Heart right ventricle (tissue), 16 donors: ENCODE results near the gene COX17. TPM values are rescaled to one million over a fixed set of nuclear protein-coding genes. Genes with fewer than 3 reads are reported as not detected.
"Not testable (repeated sequence)": the region's sequence is repeated elsewhere in the genome, so short reads cannot be mapped to it uniquely, and the experiment has no call there.

Source experiments
- ATAC-seq, 8 donors: fragments of 200-7000 bp; cut with Tn5 transposase; one replicate each; pipeline ENCODE4 v1.9.1; 2020; ENCODE audit warnings: mild to moderate bottlenecking in 8 of 8, moderate library complexity in 8 of 8, moderate number of reproducible peaks in 1 of 8
- DNase-seq, 2 donors: peaks; one replicate each; pipeline ENCODE4 v3.0.0-alpha.2; 2020
- H3K27ac ChIP-seq, 10 donors: fragments of 200-600 bp; sonication (generic) in 2 of 10; one replicate each; pipeline versions ENCODE4 v1.5.0 to v1.8.0; 2020 to 2022; ENCODE audit warnings: mild to moderate bottlenecking in 3 of 10
- H3K27me3 ChIP-seq, 7 donors: fragments of 200-600 bp; one replicate each; pipeline ENCODE4 v1.8.0; 2021 to 2022; ENCODE audit warnings: mild to moderate bottlenecking in 2 of 7
- H3K36me3 ChIP-seq, 9 donors: fragments of 200-600 bp; sonication (generic) in 1 of 9; one replicate each; pipeline versions ENCODE4 v1.5.0 to v1.8.0; 2020 to 2022; ENCODE audit warnings: mild to moderate bottlenecking in 2 of 9
- H3K4me1 ChIP-seq, 9 donors: fragments of 200-600 bp; sonication (generic) in 1 of 9; one replicate each; pipeline versions ENCODE4 v1.5.0 to v1.8.0; 2020 to 2022; ENCODE audit warnings: mild to moderate bottlenecking in 4 of 9
- H3K4me3 ChIP-seq, 10 donors: fragments of 200-600 bp; sonication (generic) in 2 of 10; one replicate each; pipeline versions ENCODE4 v1.5.0 to v1.8.0; 2020 to 2022; ENCODE audit warnings: mild to moderate bottlenecking in 7 of 10, moderate library complexity in 2 of 10
- H3K9me3 ChIP-seq, 11 donors: fragments of 200-600 bp in 10 of 11; sonication (generic) in 2 of 11; one replicate each; pipeline versions ENCODE4 v1.5.0 to v1.8.0; 2013 to 2022; ENCODE audit warnings: mild to moderate bottlenecking in 2 of 11, control low read depth in 1 of 11, moderate library complexity in 1 of 11
- WGBS, 2 donors: extraction: QIAGEN DNeasy Blood & Tissue Kit; methylation state at CpG; one replicate each; pipeline ENCODE4 v1.1.7; 2013; ENCODE audit warnings: inconsistent platforms in 1 of 2; 5-methylcytosine and 5-hydroxymethylcytosine counted together
- intact Hi-C, 10 donors: fragments of 100-400 bp; cut with DNase I; formaldehyde crosslinking; loops; one replicate each; pipeline versions ENCODE4 v1.11.1 to v1.14.2; 2022
- polyA plus RNA-seq, 2 donors: library from polyadenylated mRNA; stranded (reverse); fragments of 200-250 nt; gene quantifications; one replicate each; pipeline ENCODE4 v1.2.3, GENCODE V29; 2013
- total RNA-seq, 10 donors: library from RNA; stranded (reverse); fragmentation: NEBNext Ultra II Directional in 3 of 10; extraction: Animal tissue kit (Norgen Biotek cat#: 25700) in 3 of 10; gene quantifications; one replicate each; pipeline versions ENCODE4 v1.2.1 to v1.2.4, GENCODE V29; 2021 to 2023
- TF ChIP-seq, protein P1 (sequence below), 9 donors: fragments of 200-600 bp; sonication (generic) in 2 of 9; IDR thresholded peaks; one replicate each; pipeline versions ENCODE4 v1.5.0 to v1.8.0; 2021 to 2022; ENCODE audit warnings: antibody characterized with exemption in 9 of 9, mild to moderate bottlenecking in 5 of 9, moderate library complexity in 1 of 9
- donor health status: Arrhythmogenic right ventricular cardiomyopathy.
- donor health status: ischemic (EF 13 %, LVEDD 7.1; RV severe dilation, severe dysfunction).
- donor health status: healthy with polysubstance abuse.
- donor health status: DM: no; HTN: yes; CAD: no.
- donor health status: DM: no; HTN: no; CAD: no.
- donor health status: ischemic (EF 25% LVEDD 6.9; RV normal size, moderate dysfunction).
- donor health status: ischemic (EF 25% LVEDD 5.7; RV mildly dilated, moderate dysfunction).
- donor health status: healthy.
- donor health status: DM: yes; HTN: yes; CAD: no.
- donor health status: Ischemic cardiomyopathy.
- donor health status: ischemic (EF 35%, LVEDD 5.7; RV mildly dilated, moderate dysfunction).
- donor health status: nonischemic (EF 11% LVEDD 7.7; RV severe dilation, severe dysfunction).
- donor health status: DM: yes; HTN: yes; CAD: no.
- donor health status: PGD.
- donor health status: ischemic (EF 29% LVEDD 5.4; RV normal size, mild dysfunction).
- donor health status: nonischemic (EF 23%, LVEDD 6.1; RV moderate dilation, normal function).

COX17 gene
- total and polyA plus RNA-seq, 12 donors: 76.2 to 733 (median 110) TPM

DNA sequence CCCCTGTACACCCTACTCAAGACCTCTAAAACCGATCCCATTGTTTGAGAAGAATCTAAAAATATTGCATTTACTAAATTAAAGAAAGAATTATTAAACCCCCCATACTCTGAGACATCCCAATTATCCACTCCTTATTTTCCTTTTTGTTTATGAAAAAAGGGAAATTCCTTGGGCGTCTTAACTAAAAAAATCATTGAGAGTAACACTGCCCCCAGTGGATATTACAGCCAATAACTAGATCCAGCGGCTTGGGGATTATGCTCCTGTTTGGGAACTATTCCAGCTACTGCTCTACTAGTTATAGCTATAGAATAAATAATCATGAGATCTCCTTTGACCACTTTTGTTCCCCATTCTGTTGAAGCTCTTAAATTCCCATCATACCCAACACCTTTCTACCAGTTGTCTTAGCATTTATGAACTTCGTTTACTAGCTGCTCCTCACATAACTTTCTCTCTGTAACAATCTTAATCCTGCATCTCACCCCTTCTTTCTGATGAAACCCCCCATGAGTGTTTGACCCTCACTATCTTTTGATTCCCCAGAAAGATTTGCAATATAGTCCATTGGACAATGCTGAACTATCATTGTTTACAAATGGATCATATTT, 12.9 kb upstream of the COX17 start:
- TF ChIP-seq, protein P1, sequence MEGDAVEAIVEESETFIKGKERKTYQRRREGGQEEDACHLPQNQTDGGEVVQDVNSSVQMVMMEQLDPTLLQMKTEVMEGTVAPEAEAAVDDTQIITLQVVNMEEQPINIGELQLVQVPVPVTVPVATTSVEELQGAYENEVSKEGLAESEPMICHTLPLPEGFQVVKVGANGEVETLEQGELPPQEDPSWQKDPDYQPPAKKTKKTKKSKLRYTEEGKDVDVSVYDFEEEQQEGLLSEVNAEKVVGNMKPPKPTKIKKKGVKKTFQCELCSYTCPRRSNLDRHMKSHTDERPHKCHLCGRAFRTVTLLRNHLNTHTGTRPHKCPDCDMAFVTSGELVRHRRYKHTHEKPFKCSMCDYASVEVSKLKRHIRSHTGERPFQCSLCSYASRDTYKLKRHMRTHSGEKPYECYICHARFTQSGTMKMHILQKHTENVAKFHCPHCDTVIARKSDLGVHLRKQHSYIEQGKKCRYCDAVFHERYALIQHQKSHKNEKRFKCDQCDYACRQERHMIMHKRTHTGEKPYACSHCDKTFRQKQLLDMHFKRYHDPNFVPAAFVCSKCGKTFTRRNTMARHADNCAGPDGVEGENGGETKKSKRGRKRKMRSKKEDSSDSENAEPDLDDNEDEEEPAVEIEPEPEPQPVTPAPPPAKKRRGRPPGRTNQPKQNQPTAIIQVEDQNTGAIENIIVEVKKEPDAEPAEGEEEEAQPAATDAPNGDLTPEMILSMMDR (IDR thresholded peaks at IDR 0.05): peak in 7 of 9 donors; percentile 47 to 61 (median 50)

GRCh38 chr3:119683421-119683820, 6.2 kb upstream of the COX17 start:
- DNase-seq (no peak), ATAC-seq (no peak)
- Histone ChIP-seq H3K27me3 (no peaks in the 10 kb centered on the region), H3K9me3 (peaks cover 0 to 4% (median 0%) of the 10 kb centered on the region in 11 donors), H3K4me3 (no peak overlapping the region), H3K36me3 (no peaks in the 10 kb centered on the region), H3K4me1 (peaks cover 0 to 4% (median 0%) of the 10 kb centered on the region in 9 donors), H3K27ac (no peak overlapping the region)
- intact Hi-C loops: loop anchor here in 8 of 10 donors (5.0 to 10.0 kb wide), 12 partner anchors 86 to 801 kb away; partner anchors contain the start of genes ADPRH (in 1 of the 8), PLA1A (in 1 of the 8), POGLUT1 (in 1 of the 8) and TEX55 (in 1 of the 8)
- TF ChIP-seq, protein P1 (IDR thresholded peaks at IDR 0.05): no peak
- WGBS, 2 donors: 36 to 46% methylated on average over 1 of the region's 1 CpG

More for the DNA sequence above, 12.9 kb upstream of the COX17 start:
- no peak for DNase-seq
- 55 to 56% methylated on average over 4 of the region's 4 CpGs for WGBS, 2 donors
- intact Hi-C loops: loop anchor here in 1 of 10 donors (10.0 kb wide), 1 partner anchor 415 kb away; no protein-coding TSS in a partner anchor
- Histone ChIP-seq H3K4me1 (no peaks in the 10 kb centered on the region), H3K36me3 (no peaks in the 10 kb centered on the region), H3K4me3 (no peak overlapping the region), H3K27me3 (no peaks in the 10 kb centered on the region), H3K27ac (no peak overlapping the region), H3K9me3 (peaks cover 0 to 4% (median 0%) of the 10 kb centered on the region in 11 donors)
- ATAC-seq: no peak

DNA sequence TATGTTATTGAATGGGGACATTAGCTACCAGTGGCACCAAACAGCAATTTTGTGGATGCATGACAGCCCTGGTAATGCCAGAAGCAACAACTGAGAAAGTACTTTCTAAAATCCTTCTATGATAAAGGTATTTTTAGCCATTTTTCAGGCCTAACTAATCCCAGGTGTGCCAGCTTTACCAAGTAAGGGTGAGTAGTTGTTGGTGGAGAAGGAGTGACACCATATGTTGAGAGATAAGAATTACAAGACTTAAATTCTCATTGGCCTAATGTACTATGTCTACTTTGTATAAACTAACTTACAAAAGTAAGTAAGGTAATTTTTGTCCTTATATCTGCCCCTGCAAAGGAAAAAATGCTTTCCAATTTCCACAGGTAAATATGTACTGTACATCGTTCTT, 4.1 kb upstream of the COX17 start:
- peak overlapping the region in 3 of 10 donors; percentile 18 to 43 (median 25) for H3K27ac ChIP-seq
- intact Hi-C loops: loop anchor here in 8 of 10 donors (2.0 to 10.0 kb wide), 13 partner anchors 84 to 799 kb away; partner anchors contain the start of genes ADPRH (in 1 of the 8), PLA1A (in 1 of the 8), POGLUT1 (in 1 of the 8) and TEX55 (in 1 of the 8)
- TF ChIP-seq, protein P1 (IDR thresholded peaks at IDR 0.05): peak; percentile 30 to 77 (median 59)
- H3K9me3 ChIP-seq: no peaks in the 10 kb centered on the region
- H3K27me3 ChIP-seq: no peaks in the 10 kb centered on the region
- H3K4me1 ChIP-seq: peaks cover 0 to 11% (median 6%) of the 10 kb centered on the region in 9 donors
- ATAC-seq (no peak), DNase-seq (no peak)
- 43 to 48% methylated on average over 1 of the region's 1 CpG for WGBS, 2 donors
- H3K36me3 ChIP-seq: no peaks in the 10 kb centered on the region
- no peak overlapping the region for H3K4me3 ChIP-seq

DNA sequence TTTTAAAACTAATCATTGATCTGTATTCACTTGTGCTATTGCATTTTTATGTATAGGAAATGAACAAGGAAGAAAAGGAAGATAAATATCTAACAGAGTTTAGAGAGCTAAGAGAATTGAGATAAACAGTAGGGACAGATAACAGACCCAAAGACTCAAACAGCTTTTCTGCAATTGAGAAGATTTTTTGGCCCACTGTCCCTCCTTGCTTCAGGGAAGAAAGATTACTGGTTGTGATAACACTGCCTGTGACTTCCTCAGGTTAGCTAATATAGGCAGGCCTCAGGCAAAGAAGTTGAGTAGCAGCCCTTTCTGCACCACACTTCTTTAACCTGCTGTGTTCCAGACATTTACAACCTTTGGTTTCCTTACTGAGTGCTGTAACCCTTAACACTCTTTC, 2.7 kb upstream of the COX17 start:
- peak overlapping the region in 1 of 10 donors; percentile 18 for H3K27ac ChIP-seq
- no peak overlapping the region for H3K4me3 ChIP-seq
- intact Hi-C loops: loop anchor here (2.0 to 10.0 kb wide), 18 partner anchors 83 to 798 kb away; partner anchors contain the start of genes PLA1A (in 3 of the 10), ADPRH (in 2 of the 10), POGLUT1 (in 1 of the 10) and TEX55 (in 1 of the 10)
- no peaks in the 10 kb centered on the region for H3K9me3 ChIP-seq
- H3K4me1 ChIP-seq: peaks cover 3 to 25% (median 18%) of the 10 kb centered on the region in 9 donors
- ATAC-seq (no peak), DNase-seq (no peak)
- peaks cover 0 to 6% (median 0%) of the 10 kb centered on the region in 9 donors for H3K36me3 ChIP-seq
- H3K27me3 ChIP-seq: no peaks in the 10 kb centered on the region
- TF ChIP-seq, protein P1 (IDR thresholded peaks at IDR 0.05): no peak

- intact Hi-C loops: loop anchor here in 7 of 10 donors (5.0 to 10.0 kb wide), 10 partner anchors 81 to 403 kb away; partner anchors contain the start of genes PLA1A (in 2 of the 7), ADPRH (in 1 of the 7) and TIMMDC1 (in 1 of the 7)
These were observed 1.0 kb upstream of the COX17 start for GRCh38 chr3:119678209-119678608.

More at GRCh38 chr3:119678209-119678608, 1.0 kb upstream of the COX17 start:
- Histone ChIP-seq H3K4me1 (peaks cover 3 to 33% (median 24%) of the 10 kb centered on the region in 9 donors), H3K27ac (peak overlapping the region in 6 of 10 donors; percentile 89 to 98 (median 96)), H3K36me3 (peaks cover 0 to 22% (median 5%) of the 10 kb centered on the region in 9 donors)
- 97 to 98% methylated on average over 10 of the region's 10 CpGs for whole genome bisulfite sequencing, 2 donors
- ATAC-seq, H3K27me3 ChIP-seq, DNase-seq, H3K4me3 ChIP-seq, H3K9me3 ChIP-seq: not testable (repeated sequence)
